Measurements from ENCODE around the gene MRPL45.
"Not testable (repeated sequence)": the region's sequence is repeated elsewhere in the genome, so short reads cannot be mapped to it uniquely, and the experiment has no call there.

The MRPL45 gene

GRCh38 chr17:38288217-38288827, 8.6 kb upstream of the MRPL45 start:
- not testable (repeated sequence) for H3K4me3 ChIP-seq (ENCODE audit: low read depth, low read length); H3K4me1 ChIP-seq; H3K9me3 ChIP-seq; H3K36me3 ChIP-seq; H3K27me3 ChIP-seq
- DNase-seq = peak; percentile 20
- peak; percentile 33 for TF ChIP-seq CTCF (IDR thresholded peaks at IDR 0.05; ENCODE audit: low read depth, low read length)

- not testable (repeated sequence) for H3K27me3 ChIP-seq; DNase-seq; H3K9me3 ChIP-seq; H3K4me1 ChIP-seq; H3K36me3 ChIP-seq; H3K4me3 ChIP-seq (ENCODE audit: low read depth, low read length)
Observed at GRCh38 chr17:38289760-38290159, 7.2 kb upstream of the MRPL45 start.

- not testable (repeated sequence) for H3K4me3 ChIP-seq (ENCODE audit: low read depth, low read length)
Observed at GRCh38 chr17:38295602-38296365, 1.2 kb upstream of the MRPL45 start.

GRCh38 chr17:38315497-38315896, 18.5 kb downstream of the MRPL45 start:
- Histone ChIP-seq H3K4me3 (ENCODE audit: low read depth, low read length) (no peak overlapping the region), H3K36me3 (peaks cover 10% of the 10 kb centered on the region; the same call in 1 of the 2 replicates), H3K4me1 (no peaks in the 10 kb centered on the region), H3K27me3 (no peaks in the 10 kb centered on the region), H3K9me3 (no peaks in the 10 kb centered on the region)
- TF ChIP-seq CTCF (IDR thresholded peaks at IDR 0.05; ENCODE audit: low read depth, low read length) = no peak
- DNase-seq = no peak

More at GRCh38 chr17:38295602-38296365, 1.2 kb upstream of the MRPL45 start:
- DNase-seq, H3K27me3 ChIP-seq, H3K4me1 ChIP-seq, H3K9me3 ChIP-seq, H3K36me3 ChIP-seq: not testable (repeated sequence)

GRCh38 chr17:38317081-38317480, 20.1 kb downstream of the MRPL45 start:
- H3K27me3 ChIP-seq = no peaks in the 10 kb centered on the region
- H3K36me3 ChIP-seq = peaks cover 14% of the 10 kb centered on the region; the same call in 1 of the 2 replicates

GRCh38 chr17:38320482-38320881, 23.5 kb downstream of the MRPL45 start:
- Histone ChIP-seq H3K4me1 (peaks cover 12% of the 10 kb centered on the region), H3K36me3 (peaks cover 23% of the 10 kb centered on the region), H3K4me3 (ENCODE audit: low read depth, low read length) (no peak overlapping the region), H3K9me3 (no peaks in the 10 kb centered on the region), H3K27me3 (no peaks in the 10 kb centered on the region)
- TF ChIP-seq CTCF (IDR thresholded peaks at IDR 0.05; ENCODE audit: low read depth, low read length) = no peak
- DNase-seq = no peak

More at GRCh38 chr17:38317081-38317480, 20.1 kb downstream of the MRPL45 start:
- no peak overlapping the region for H3K4me3 ChIP-seq (ENCODE audit: low read depth, low read length)
- no peaks in the 10 kb centered on the region for H3K9me3 ChIP-seq
- no peaks in the 10 kb centered on the region for H3K4me1 ChIP-seq
- TF ChIP-seq CTCF (IDR thresholded peaks at IDR 0.05; ENCODE audit: low read depth, low read length) = no peak
- DNase-seq = no peak

- peak; percentile 73 for TF ChIP-seq CTCF (IDR thresholded peaks at IDR 0.05; ENCODE audit: low read depth, low read length)
- Histone ChIP-seq H3K36me3 (peaks cover 19% of the 10 kb centered on the region), H3K4me1 (peaks cover 21% of the 10 kb centered on the region), H3K9me3 (no peaks in the 10 kb centered on the region), H3K4me3 (ENCODE audit: low read depth, low read length) (no peak overlapping the region), H3K27me3 (no peaks in the 10 kb centered on the region)
- DNase-seq = peak; percentile 78
Observed at GRCh38 chr17:38322156-38322779, 25.3 kb downstream of the MRPL45 start.

Measured in BE2C (cell line).